NCI-H1092 (cell line): ENCODE results near the gene EPHB4.
"Not testable (repeated sequence)": the region's sequence is repeated elsewhere in the genome, so short reads cannot be mapped to it uniquely, and the experiment has no call there.

Experiments
- DNase-seq: peaks from one replicate; lab custom pipeline; 2025; lab: John Stamatoyannopoulos, UW

Gene EPHB4

GRCh38 chr7:100789055-100789454 lies 38.3 kb downstream of the EPHB4 start:
- DNase-seq, result no peak

- DNase-seq, result no peak
Measured at GRCh38 chr7:100786323-100786722, 41.0 kb downstream of the EPHB4 start.

- DNase-seq, result no peak
Measured at GRCh38 chr7:100785878-100786277, 41.4 kb downstream of the EPHB4 start.

- DNase-seq, result no peak
Measured at GRCh38 chr7:100783804-100784203, 43.5 kb downstream of the EPHB4 start.

- no peak for DNase-seq
Measured at GRCh38 chr7:100781255-100781654, 46.1 kb downstream of the EPHB4 start.

GRCh38 chr7:100779359-100779758 lies 48.0 kb downstream of the EPHB4 start:
- no peak for DNase-seq

- DNase-seq, result no peak
Measured at GRCh38 chr7:100778061-100778621, 49.2 kb downstream of the EPHB4 start.

- no peak for DNase-seq
Measured at GRCh38 chr7:100773491-100773890, 53.8 kb downstream of the EPHB4 start.

- no peak for DNase-seq
Measured at GRCh38 chr7:100768784-100769183, 58.5 kb downstream of the EPHB4 start.

- no peak for DNase-seq
Measured at GRCh38 chr7:100765250-100765649, 62.1 kb downstream of the EPHB4 start.

GRCh38 chr7:100764841-100765240 lies 62.5 kb downstream of the EPHB4 start:
- no peak for DNase-seq

GRCh38 chr7:100763556-100764140 lies 63.7 kb downstream of the EPHB4 start:
- DNase-seq, result no peak

- DNase-seq, result not testable (repeated sequence)
Measured at GRCh38 chr7:100762841-100763240, 64.5 kb downstream of the EPHB4 start.

- no peak for DNase-seq
Measured at GRCh38 chr7:100759357-100760171, 67.8 kb downstream of the EPHB4 start.

GRCh38 chr7:100753750-100754149 lies 73.6 kb downstream of the EPHB4 start:
- no peak for DNase-seq

GRCh38 chr7:100752994-100753393 lies 74.3 kb downstream of the EPHB4 start:
- no peak for DNase-seq
